Astrocyte of the cerebellum (primary cell): ENCODE data around the gene MAFG.
A peak's percentile ranks its signal among the peaks of the same experiment; 100 is the strongest.

ENCODE experiments used
- DNase-seq: peaks from one replicate; pipeline ENCODE4 v3.0.0-alpha.2; 2011; ENCODE audit warnings: low read depth
- H3K4me3 ChIP-seq: 2 replicates; pipeline ENCODE4 v1.5.1; 2011; ENCODE audit warnings: mild to moderate bottlenecking, low read depth, low read length, moderate library complexity
- in situ Hi-C: cut with HindIII; loops from 2 replicates; pipeline ENCODE4 v1.10.0; 2017; ENCODE audit warnings: low sequenced_read_pairs
- TF ChIP-seq, protein P1 (sequence below): IDR thresholded peaks from 2 replicates; pipeline ENCODE4 v1.5.1; 2012; ENCODE audit warnings: low read length, low read depth, moderate library complexity, mild to moderate bottlenecking; ENCODE audit errors: missing control alignments

Gene MAFG

DNA sequence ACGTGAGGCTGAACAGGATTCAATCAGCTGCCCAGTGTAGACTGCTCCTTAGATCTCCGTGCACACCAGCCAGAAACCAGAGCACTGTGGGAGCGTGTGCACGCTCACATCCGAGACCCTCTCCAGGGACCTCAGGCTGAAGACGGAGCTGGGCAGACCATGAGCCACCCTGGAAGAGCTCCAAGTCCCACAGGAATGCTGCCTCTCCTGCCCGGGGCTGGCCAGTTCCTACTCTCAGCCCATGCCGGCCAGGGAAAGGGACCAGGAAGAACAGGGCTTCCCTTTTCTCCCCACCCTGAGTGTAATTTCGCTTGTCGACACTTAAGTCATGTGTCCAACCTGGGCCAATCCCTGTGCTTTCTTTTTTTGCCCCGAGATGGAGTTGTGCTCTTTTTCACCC is 43.0 kb downstream of the MAFG start:
- TF ChIP-seq, protein P1, sequence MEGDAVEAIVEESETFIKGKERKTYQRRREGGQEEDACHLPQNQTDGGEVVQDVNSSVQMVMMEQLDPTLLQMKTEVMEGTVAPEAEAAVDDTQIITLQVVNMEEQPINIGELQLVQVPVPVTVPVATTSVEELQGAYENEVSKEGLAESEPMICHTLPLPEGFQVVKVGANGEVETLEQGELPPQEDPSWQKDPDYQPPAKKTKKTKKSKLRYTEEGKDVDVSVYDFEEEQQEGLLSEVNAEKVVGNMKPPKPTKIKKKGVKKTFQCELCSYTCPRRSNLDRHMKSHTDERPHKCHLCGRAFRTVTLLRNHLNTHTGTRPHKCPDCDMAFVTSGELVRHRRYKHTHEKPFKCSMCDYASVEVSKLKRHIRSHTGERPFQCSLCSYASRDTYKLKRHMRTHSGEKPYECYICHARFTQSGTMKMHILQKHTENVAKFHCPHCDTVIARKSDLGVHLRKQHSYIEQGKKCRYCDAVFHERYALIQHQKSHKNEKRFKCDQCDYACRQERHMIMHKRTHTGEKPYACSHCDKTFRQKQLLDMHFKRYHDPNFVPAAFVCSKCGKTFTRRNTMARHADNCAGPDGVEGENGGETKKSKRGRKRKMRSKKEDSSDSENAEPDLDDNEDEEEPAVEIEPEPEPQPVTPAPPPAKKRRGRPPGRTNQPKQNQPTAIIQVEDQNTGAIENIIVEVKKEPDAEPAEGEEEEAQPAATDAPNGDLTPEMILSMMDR = no peak
- DNase-seq = no peak
- no peak overlapping the region for H3K4me3 ChIP-seq
- in situ Hi-C loops = no loop called here

DNA sequence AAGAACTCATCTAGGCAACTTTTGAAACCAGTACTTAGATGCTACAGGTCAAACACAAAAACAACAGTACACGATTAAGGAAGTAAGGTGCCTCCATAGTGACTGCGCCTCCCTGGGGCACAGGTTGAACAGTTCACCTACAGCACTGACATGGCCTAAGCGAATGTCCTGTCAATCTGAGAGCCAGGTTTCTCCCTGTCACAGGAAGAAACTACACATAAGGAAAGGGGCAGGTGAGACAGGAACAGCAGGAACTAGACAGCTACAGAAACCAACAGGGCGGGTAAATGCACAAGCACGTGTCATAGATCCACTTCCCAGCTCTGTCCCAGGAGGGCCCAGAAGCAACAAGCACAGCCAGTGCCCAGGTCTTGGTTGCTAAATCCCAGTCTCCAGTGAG is 48.4 kb downstream of the MAFG start:
- H3K4me3 ChIP-seq = no peak overlapping the region
- TF ChIP-seq, protein P1 = no peak
- in situ Hi-C loops = no loop called here
- DNase-seq = no peak

DNA sequence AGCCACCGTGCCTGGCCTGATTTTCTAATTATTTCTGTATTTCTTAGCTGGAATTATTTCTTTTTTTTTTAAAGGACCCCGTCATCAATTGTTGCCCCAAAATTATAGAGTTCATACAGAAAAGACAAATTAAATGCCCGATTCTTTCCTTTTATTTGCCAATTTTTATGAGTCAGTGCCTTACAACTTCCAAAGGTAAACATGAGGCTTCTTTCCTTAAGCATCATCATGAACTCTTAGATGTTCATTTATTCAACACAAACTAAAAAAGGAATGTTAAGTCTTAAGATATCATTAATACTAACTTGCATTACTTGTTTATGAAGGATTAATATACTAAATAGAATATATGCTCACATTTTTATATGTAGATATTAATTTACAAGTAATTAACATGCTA is 49.2 kb downstream of the MAFG start:
- TF ChIP-seq, protein P1 = no peak
- H3K4me3 ChIP-seq = no peak overlapping the region
- no peak for DNase-seq
- in situ Hi-C loops = no loop called here

DNA sequence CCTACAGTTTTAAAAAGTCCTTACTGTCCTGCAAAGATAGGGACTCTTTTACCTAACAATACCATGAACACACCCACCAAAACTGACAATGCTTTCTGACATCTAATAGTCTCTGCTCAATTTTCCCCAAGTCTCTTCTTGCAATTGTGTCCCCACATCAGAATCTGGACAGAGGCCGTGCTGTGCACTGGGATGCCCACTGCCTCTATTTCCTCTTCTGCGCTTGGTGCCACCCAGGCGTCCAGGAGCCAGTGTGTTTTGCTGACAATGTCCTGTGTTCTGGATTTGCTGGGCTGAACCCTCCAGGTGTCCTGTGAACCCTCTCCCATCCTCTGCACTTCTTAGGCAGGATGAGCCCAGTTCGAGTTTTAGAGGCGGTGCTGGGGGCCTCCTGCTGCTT is 50.0 kb downstream of the MAFG start:
- no peak overlapping the region for H3K4me3 ChIP-seq
- DNase-seq = no peak
- TF ChIP-seq, protein P1 = no peak
- in situ Hi-C loops = no loop called here

DNA sequence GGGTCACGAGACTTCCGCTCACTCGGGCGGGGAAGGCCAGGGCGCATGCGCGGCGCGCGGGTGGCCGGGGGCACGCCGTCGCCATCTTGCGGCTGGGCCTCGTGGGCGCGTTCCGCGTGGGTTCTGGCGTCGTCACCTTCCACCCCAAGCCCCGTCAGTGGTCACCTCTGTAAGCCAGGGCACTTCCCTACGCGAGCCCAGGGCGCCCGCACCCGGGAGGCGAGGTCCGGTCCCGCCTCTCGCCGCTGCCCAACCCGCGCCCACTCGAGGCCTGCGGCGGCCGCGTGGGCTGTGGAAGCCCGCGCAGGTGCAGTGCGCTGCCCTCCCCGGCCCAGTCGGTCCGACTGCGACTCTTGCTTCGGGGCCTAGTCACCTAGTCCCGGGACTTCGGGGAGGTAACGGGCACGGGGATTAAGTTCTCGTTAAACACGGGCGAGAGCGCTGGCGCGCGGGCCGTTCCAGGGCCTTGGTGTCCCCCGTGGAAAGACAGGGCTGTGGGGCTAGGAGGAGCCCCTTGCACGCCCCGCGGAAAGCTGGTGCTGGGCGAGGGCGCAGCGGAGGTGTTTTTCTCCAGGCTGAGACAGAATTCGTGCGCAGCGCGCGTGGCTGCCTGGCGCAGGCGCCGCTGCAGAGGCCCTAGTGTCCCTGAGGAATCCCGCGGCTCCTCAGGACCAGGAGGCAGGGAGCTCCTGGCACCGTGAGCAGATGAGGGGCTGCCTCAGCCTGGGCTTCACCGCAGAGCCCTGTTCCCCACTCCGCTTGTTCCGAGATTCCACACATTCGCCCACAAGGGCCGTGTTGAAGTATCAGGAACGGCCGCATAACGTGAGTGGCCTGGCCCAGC is 55.9 kb downstream of the MAFG start:
- peak overlapping the region; percentile 84 for H3K4me3 ChIP-seq
- in situ Hi-C loops = no loop called here

DNA sequence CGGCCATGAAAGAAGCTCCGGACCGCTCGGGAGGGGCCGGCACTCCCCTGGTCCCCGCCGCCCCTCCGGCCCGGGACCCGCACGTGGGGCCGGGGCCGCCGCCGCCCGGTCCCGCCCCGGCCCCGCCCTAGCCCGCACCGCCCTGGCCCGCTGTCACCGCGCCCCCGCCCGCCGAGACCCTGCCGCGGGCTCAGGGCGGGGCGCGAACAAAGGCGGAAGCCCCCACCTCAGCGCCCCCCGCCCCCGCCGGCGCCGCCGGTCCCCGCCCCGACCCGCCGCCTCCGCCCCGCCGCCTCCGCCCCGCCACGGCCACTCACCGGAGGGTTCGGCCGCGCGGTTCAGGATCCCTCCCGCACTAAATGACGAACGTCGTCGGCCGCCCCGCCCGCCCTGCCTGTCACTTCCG is 56.6 kb downstream of the MAFG start, which contains the start of gene ARHGDIA:
TSS of gene ARHGDIA (minus strand) at position 357 of the 406 bp plus-strand sequence. CDS start 1,407 bp downstream, outside the sequence.
- in situ Hi-C loops = no loop called here
- DNase-seq = no peak
- TF ChIP-seq, protein P1 = no peak
- H3K4me3 ChIP-seq = peak within 1 kb of the TSS; percentile 84

More for the DNA sequence above, 55.9 kb downstream of the MAFG start:
- DNase-seq = no peak
- TF ChIP-seq, protein P1 = peak; percentile 22
